Measurements from ENCODE around the gene MELTF. TPM values are rescaled to one million over a fixed set of nuclear protein-coding genes. Genes with fewer than 3 reads are reported as not detected.

MELTF gene
- total and polyA plus RNA-seq, 9 of the 15 experiments (the other 6 are each of a cell fraction or from before 2014, with no cell fraction given), result 0.35 to 10.5 (median 4.5) TPM

- POLR2A ChIA-PET, result interaction anchor here (0.6 to 1.2 kb wide), 8 partner anchors 11 to 630 kb away, joined by 3 to 4 read pairs (median 3); no protein-coding TSS in a partner anchor
- CTCF ChIA-PET (ENCODE audit: low intra/inter-chr PET ratio), result interaction anchor here (2.4 to 2.7 kb wide), 2 partner anchors 133 to 362 kb away, joined by 9 to 10 read pairs; no protein-coding TSS in a partner anchor
- intact Hi-C loops (cut with micrococcal nuclease) (loop anchor here (1.0 to 5.0 kb wide), 3 partner anchors 133 to 449 kb away; no protein-coding TSS in a partner anchor), in situ Hi-C loops (cut with MboI) (loop anchor here (10.0 kb wide), 2 partner anchors 214 to 366 kb away; no protein-coding TSS in a partner anchor)
- Histone ChIP-seq H3K27ac (ENCODE audit: extremely low read depth, low read depth, low read length) (peak overlapping the region; percentile 34; the same call in 1 of the 3 replicates), H3K79me2 (ENCODE audit: control insufficient read depth, insufficient read depth, low read length) (peaks cover 12% of the 10 kb centered on the region; the same call in 2 of the 3 replicates), H3K36me3 (ENCODE audit: control insufficient read depth, insufficient read depth, low read length) (peaks cover 8% of the 10 kb centered on the region; the same call in 1 of the 3 replicates), H3K27me3 (ENCODE audit: control insufficient read depth in 2 of 2, insufficient read depth in 2 of 2, low read length in 2 of 2) (no peaks in the 10 kb centered on the region), H3K4me1 (replicated peaks in 1 of 2; ENCODE audit: control insufficient read depth in 2 of 2, insufficient read depth in 2 of 2, low read length in 2 of 2) (peaks cover 22 to 33% of the 10 kb centered on the region in 2 experiments; a peak in 4 of 5 replicates), H3K9me1 (ENCODE audit: control insufficient read depth, insufficient read depth, low read length) (no peaks in the 10 kb centered on the region), H2AFZ (ENCODE audit: low read depth, low read length) (peak overlapping the region; percentile 92; the same call in 1 of the 2 replicates), H3K9me3 (replicated peaks; ENCODE audit: control insufficient read depth, insufficient read depth, low read depth, low read length) (peaks cover 3% of the 10 kb centered on the region; the same call in 1 of the 2 replicates), H3K9ac (ENCODE audit: insufficient read depth in 1 of 2, low read depth in 2 of 2, low read length in 2 of 2) (0 out of 4 replicates have a peak overlapping the region, but pooled peaks of 1 of the 2 experiments have one; percentile 90), H3K4me2 (ENCODE audit: insufficient read depth, low read length) (peak overlapping the region; percentile 19; the same call in 1 of the 2 replicates), H4K20me1 (replicated peaks; ENCODE audit: control insufficient read depth, insufficient read depth, low read length) (no peaks in the 10 kb centered on the region), H3K4me3 (no peak overlapping the region)
- peak; percentile 93 for FAIRE-seq
- 34% methylated on average over 7 of the region's 7 CpGs for WGBS (ENCODE audit: insufficient coverage, low coverage, missing lambda C conversion rate)
- no TSS peak for BruUV-seq (replicated peaks)
- DNase-seq (ENCODE audit: extremely low read depth in 1 of 4, low spot score in 3 of 4), result peak; percentile 36 to 85 (median 62)
- peak; percentile 29 for ATAC-seq
- TF ChIP-seq CBFA2T2 (conservative IDR thresholded peaks at IDR 0.05) (0 out of 2 replicates have a peak, but pooled peaks have one; percentile 10), ZBTB7A (IDR thresholded peaks at IDR 0.05; ENCODE audit: borderline replicate concordance, control insufficient read depth, low read depth, low read length) (no peak), ZNF140 (CRISPR knock-in tag; IDR thresholded peaks at IDR 0.05) (no peak), ZNF134 (CRISPR knock-in tag; conservative IDR thresholded peaks at IDR 0.05) (no peak), ZNF146 (CRISPR knock-in tag; IDR thresholded peaks at IDR 0.05; ENCODE audit: unreplicated experiment) (peak; percentile 96), KDM1A (IDR thresholded peaks at IDR 0.05) (peak; percentile 35 to 41; a peak in 1 of 4 replicates), THAP7 (CRISPR knock-in tag; IDR thresholded peaks at IDR 0.05) (no peak), RFX1 (IDR thresholded peaks at IDR 0.05) (peak; percentile 72), MBD1 (CRISPR knock-in tag; IDR thresholded peaks at IDR 0.05) (no peak), HNRNPLL (IDR thresholded peaks at IDR 0.05; ENCODE audit: low read depth, low read length, poor library complexity, severe bottlenecking) (no peak), PPARD (CRISPR knock-in tag; IDR thresholded peaks at IDR 0.05) (no peak), HLTF (IDR thresholded peaks at IDR 0.05) (no peak), TRIM28 (IDR thresholded peaks at IDR 0.05) (peak; percentile 53; the same call in 1 of the 2 replicates), ZBTB12 (CRISPR knock-in tag; IDR thresholded peaks at IDR 0.05) (no peak), CTCF (IDR thresholded peaks at IDR 0.05 in 2 of 3, conservative IDR thresholded peaks at IDR 0.05 in 1 of 3; ENCODE audit: insufficient read depth in 2 of 3, low read depth in 1 of 3, low read length in 3 of 3) (peak; percentile 26 to 47 (median 44); a peak in 4 of 6 replicates), CBFA2T3 (IDR thresholded peaks at IDR 0.05) (peak; percentile 62), BCOR (IDR thresholded peaks at IDR 0.05) (peak; percentile 53), ZNF408 (CRISPR knock-in tag; IDR thresholded peaks at IDR 0.05; ENCODE audit: low read depth) (no peak)
These were observed 58.4 kb downstream of the MELTF start for GRCh38 chr3:196971094-196971698.

Data from K562 (cell line).